ENCODE results near the gene TMEM94. TPM values are rescaled to one million over a fixed set of nuclear protein-coding genes. Genes with fewer than 3 reads are reported as not detected.

The TMEM94 gene
- polyA plus RNA-seq, 2 of the 4 experiments (the other 2 are of a cell fraction): 30.5 to 63.8 TPM

DNA sequence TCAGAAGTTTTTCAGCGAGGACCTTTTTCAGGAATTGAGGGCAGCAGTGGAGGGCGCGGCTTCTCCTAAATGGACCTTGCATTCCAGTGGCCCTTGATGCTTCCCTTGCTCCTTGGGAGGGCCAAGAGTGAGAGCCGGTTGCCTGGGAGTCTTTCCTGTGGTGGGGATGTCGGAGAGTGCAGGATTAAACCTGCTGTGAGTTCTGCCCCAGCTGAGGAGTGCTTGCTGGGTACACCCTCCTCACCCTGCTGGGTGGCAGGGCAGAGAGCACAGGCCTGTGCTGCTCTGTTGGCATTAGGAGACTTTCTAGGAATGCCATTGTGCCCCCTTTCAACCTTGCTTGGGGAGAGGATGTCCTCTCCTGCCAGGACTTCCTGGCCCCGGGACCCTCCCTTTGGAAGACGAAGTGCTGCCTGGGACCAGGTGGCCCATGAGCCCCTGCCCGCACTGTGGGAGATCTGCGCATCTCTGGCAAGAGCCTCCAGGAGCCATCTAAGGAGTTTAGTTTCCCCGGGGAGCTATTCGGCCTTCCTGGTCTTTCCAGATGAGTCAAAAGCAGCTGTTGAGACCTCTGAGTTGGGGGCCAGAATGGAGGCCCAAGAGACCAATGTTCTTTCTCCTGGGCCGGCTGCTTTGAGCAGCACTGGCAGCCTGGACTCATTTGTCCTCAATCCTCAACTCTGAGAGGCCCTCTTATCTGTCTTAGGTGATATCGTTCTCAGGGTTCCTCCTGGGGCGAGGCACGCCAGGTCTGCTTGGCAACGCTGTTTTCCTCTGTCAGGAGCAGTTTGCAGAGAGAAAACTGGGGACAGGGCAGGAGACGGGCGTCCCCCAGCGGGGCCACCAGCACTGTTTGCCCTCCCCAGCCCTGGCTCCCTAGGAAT is 74.6 kb downstream of the TMEM94 start:
- Histone ChIP-seq H3K9me3 (no peaks in the 10 kb centered on the region), H3K27ac (peak overlapping the region in 1 of 2 experiments; percentile 75; a peak in 3 of 6 replicates), H3K4me3 (no peak overlapping the region), H3K4me2 (peak overlapping the region; percentile 40; the same call in 1 of the 3 replicates), H3K4me1 (peaks cover 31% of the 10 kb centered on the region)
- DNase-seq (ENCODE audit: low read depth in 1 of 2, low spot score in 1 of 2) (no peak), FAIRE-seq (no peak), ATAC-seq (peak; percentile 35 to 43; a peak in 5 of 6 replicates)
- 84% methylated on average over 19 of the region's 19 CpGs for WGBS (ENCODE audit: missing lambda C conversion rate)
- POLR2A ChIA-PET: no interaction called here
- CTCF ChIA-PET: interaction anchor here (0.6 to 1.1 kb wide), 3 partner anchors 15 to 119 kb away, joined by 3 read pairs; partner anchors contain the start of gene TSEN54
- TF ChIP-seq ATOH8 (CRISPR knock-in tag; IDR thresholded peaks at IDR 0.05; ENCODE audit: low read depth): no peak
- TF ChIP-seq NFE2L2 (conservative IDR thresholded peaks at IDR 0.05; ENCODE audit: low read length): no peak
- no peak for TF ChIP-seq NR3C1 (IDR thresholded peaks at IDR 0.05)
- no peak for TF ChIP-seq EHF (CRISPR knock-in tag; IDR thresholded peaks at IDR 0.05)
- no peak for TF ChIP-seq HOXB13 (CRISPR knock-in tag; IDR thresholded peaks at IDR 0.05; ENCODE audit: low read depth)
- no peak for TF ChIP-seq EHMT2 (IDR thresholded peaks at IDR 0.05; ENCODE audit: low read depth)

DNA sequence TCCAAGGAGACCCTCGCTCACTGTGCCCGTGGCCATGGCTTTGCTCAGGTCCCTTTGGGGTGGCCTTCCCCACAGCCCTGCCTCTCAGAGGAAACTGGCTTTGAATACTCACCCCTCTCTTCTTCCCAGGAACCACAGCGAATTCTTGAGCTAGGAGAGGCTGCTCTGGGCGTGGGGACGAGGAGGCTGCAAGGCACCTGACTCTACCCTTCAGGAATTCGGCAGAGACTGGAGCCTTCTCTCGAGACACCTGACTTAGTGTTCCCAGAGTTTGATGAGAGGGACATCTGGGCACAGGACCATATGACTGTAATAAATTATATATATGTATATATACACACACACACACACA is 75.3 kb downstream of the TMEM94 start:
- peak overlapping the region in 1 of 2 experiments; percentile 75; a peak in 3 of 6 replicates for H3K27ac ChIP-seq
- peak overlapping the region; percentile 40; the same call in 1 of the 3 replicates for H3K4me2 ChIP-seq
- TF ChIP-seq ZSCAN20 (CRISPR knock-in tag; IDR thresholded peaks at IDR 0.05) (no peak), HOXB5 (CRISPR knock-in tag; IDR thresholded peaks at IDR 0.05) (no peak), EP300 (IDR thresholded peaks at IDR 0.05) (no peak), CBX8 (IDR thresholded peaks at IDR 0.05) (no peak), EHF (CRISPR knock-in tag; IDR thresholded peaks at IDR 0.05) (no peak), SREBF2 (IDR thresholded peaks at IDR 0.05) (no peak), GATA3 (IDR thresholded peaks at IDR 0.05; ENCODE audit: borderline replicate concordance) (no peak), CHD2 (IDR thresholded peaks at IDR 0.05; ENCODE audit: low read length, partially characterized antibody) (no peak), NFE2L2 (conservative IDR thresholded peaks at IDR 0.05; ENCODE audit: low read length) (no peak), RAD21 (conservative IDR thresholded peaks at IDR 0.05 in 1 of 2, IDR thresholded peaks at IDR 0.05 in 1 of 2) (no peak), NR3C1 (IDR thresholded peaks at IDR 0.05) (no peak)
- TF ChIP-seq, protein P1, sequence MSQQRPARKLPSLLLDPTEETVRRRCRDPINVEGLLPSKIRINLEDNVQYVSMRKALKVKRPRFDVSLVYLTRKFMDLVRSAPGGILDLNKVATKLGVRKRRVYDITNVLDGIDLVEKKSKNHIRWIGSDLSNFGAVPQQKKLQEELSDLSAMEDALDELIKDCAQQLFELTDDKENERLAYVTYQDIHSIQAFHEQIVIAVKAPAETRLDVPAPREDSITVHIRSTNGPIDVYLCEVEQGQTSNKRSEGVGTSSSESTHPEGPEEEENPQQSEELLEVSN (IDR thresholded peaks at IDR 0.05; ENCODE audit: borderline replicate concordance, low read depth): no peak
- ChIA-PET POLR2A (no interaction called here), CTCF (interaction anchor here (0.6 to 1.2 kb wide), 6 partner anchors 15 to 120 kb away, joined by 3 to 4 read pairs (median 3); partner anchors contain the start of gene TSEN54)
- H3K9me3 ChIP-seq: no peaks in the 10 kb centered on the region
- FAIRE-seq: no peak
- peaks cover 25% of the 10 kb centered on the region for H3K4me1 ChIP-seq
- 65% methylated on average over 7 of the region's 7 CpGs for WGBS (ENCODE audit: missing lambda C conversion rate)
- H3K4me3 ChIP-seq: no peak overlapping the region
- peak in 1 of 2 experiments; percentile 63 for DNase-seq (ENCODE audit: low read depth in 1 of 2, low spot score in 1 of 2)
- ATAC-seq: peak; percentile 57 to 70

GRCh38 chr17:75535119-75535537 is 78.7 kb downstream of the TMEM94 start:
- ChIA-PET POLR2A (no interaction called here), CTCF (interaction anchor here (1.1 to 1.3 kb wide), 9 partner anchors 9 to 295 kb away, joined by 3 to 4 read pairs (median 3); partner anchors contain the start of genes SMIM5 and TSEN54)

More at GRCh38 chr17:75535119-75535537, 78.7 kb downstream of the TMEM94 start:
- WGBS (ENCODE audit: missing lambda C conversion rate): 92% methylated on average over 15 of the region's 15 CpGs
- peaks cover 25% of the 10 kb centered on the region for H3K4me1 ChIP-seq
- H3K9me3 ChIP-seq: no peaks in the 10 kb centered on the region
- ATAC-seq (no peak), DNase-seq (ENCODE audit: low read depth in 1 of 2, low spot score in 1 of 2) (no peak), FAIRE-seq (no peak)
- TF ChIP-seq ESRRA (IDR thresholded peaks at IDR 0.05; ENCODE audit: borderline replicate concordance, low read length) (no peak), JUN (IDR thresholded peaks at IDR 0.05) (no peak), KDM5A (IDR thresholded peaks at IDR 0.05) (no peak), RAD21 (conservative IDR thresholded peaks at IDR 0.05 in 1 of 2, IDR thresholded peaks at IDR 0.05 in 1 of 2) (no peak), ZFP36 (IDR thresholded peaks at IDR 0.05; ENCODE audit: borderline replicate concordance, partially characterized antibody) (no peak), CHD4 (IDR thresholded peaks at IDR 0.05; ENCODE audit: borderline replicate concordance) (no peak)
- no peak overlapping the region for H3K4me2 ChIP-seq
- no peak overlapping the region for H3K4me3 ChIP-seq
- no peak overlapping the region for H3K27ac ChIP-seq

Data from A549 (cell line).